ENCODE measurements around the gene MAFB.
A peak's percentile ranks its signal among the peaks of the same experiment; 100 is the strongest.

Gene MAFB

DNA sequence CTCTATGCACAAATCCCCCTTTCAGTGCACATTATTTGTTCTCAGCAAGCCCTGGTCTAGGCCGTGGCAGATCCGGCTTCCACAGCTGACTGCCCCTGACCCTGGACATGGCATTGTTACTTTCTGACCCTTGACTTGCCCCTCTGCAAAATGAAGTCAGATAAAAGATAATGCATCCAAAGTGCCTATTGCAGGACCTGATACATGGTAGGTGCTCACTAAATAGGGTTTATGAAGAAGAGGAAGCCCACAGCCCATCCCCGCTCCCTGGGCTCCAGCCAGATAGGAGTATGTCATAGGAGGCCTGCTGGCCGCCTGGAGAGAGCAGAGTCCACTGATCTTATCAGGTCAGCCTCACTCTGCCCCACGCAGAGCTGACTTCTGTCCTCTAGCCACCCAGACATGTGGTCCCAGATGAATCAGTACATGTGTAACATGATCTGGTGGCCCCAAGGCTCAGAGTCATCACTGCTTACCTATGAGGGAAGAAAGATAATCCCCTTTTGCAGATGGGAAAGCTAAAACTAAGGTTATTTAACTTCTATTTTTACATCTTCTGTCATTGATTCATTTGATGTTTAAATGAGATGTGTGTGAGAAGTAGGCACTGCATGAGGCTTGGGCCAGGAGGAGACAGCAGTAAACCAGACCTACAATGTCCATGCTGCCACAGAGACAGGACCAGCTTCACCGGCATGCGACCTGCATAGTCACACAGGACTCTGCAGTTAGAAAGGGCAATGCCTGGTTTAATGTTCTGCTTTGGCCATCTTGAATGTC, 20.4 kb downstream of the MAFB start:
- peak; percentile 48 for DNase-seq
- TF ChIP-seq, protein P1, sequence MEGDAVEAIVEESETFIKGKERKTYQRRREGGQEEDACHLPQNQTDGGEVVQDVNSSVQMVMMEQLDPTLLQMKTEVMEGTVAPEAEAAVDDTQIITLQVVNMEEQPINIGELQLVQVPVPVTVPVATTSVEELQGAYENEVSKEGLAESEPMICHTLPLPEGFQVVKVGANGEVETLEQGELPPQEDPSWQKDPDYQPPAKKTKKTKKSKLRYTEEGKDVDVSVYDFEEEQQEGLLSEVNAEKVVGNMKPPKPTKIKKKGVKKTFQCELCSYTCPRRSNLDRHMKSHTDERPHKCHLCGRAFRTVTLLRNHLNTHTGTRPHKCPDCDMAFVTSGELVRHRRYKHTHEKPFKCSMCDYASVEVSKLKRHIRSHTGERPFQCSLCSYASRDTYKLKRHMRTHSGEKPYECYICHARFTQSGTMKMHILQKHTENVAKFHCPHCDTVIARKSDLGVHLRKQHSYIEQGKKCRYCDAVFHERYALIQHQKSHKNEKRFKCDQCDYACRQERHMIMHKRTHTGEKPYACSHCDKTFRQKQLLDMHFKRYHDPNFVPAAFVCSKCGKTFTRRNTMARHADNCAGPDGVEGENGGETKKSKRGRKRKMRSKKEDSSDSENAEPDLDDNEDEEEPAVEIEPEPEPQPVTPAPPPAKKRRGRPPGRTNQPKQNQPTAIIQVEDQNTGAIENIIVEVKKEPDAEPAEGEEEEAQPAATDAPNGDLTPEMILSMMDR (IDR thresholded peaks at IDR 0.05; ENCODE audit: low read depth, low read length): no peak
- Histone ChIP-seq H3K36me3 (no peaks in the 10 kb centered on the region), H3K4me1 (no peaks in the 10 kb centered on the region), H3K4me3 (ENCODE audit: low read depth, low read length) (no peak overlapping the region), H3K9me3 (no peaks in the 10 kb centered on the region), H3K27me3 (no peaks in the 10 kb centered on the region)

DNA sequence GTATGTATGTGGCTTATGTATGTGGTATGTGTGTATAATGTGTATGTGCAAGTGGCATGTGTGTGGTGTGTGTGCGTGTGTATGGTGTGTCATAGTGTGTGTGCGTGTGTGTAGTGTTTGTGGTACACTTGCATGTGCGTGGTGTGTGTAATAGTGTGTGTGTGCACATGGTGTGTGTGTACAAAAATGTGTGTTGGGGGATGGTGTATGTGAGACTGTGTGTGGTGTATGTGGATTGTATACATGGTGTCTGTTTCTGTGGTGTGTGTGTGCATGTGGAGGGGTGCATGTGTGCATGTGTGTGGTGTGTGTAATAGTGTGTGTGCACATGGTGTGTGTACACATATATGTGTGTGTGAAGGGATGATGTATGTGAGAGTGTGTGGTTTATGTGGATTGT, 21.5 kb downstream of the MAFB start:
- Histone ChIP-seq H3K9me3 (no peaks in the 10 kb centered on the region), H3K4me3 (ENCODE audit: low read depth, low read length) (no peak overlapping the region), H3K27me3 (no peaks in the 10 kb centered on the region), H3K4me1 (no peaks in the 10 kb centered on the region), H3K36me3 (no peaks in the 10 kb centered on the region)
- no peak for DNase-seq
- TF ChIP-seq, protein P1 (IDR thresholded peaks at IDR 0.05; ENCODE audit: low read depth, low read length): no peak

DNA sequence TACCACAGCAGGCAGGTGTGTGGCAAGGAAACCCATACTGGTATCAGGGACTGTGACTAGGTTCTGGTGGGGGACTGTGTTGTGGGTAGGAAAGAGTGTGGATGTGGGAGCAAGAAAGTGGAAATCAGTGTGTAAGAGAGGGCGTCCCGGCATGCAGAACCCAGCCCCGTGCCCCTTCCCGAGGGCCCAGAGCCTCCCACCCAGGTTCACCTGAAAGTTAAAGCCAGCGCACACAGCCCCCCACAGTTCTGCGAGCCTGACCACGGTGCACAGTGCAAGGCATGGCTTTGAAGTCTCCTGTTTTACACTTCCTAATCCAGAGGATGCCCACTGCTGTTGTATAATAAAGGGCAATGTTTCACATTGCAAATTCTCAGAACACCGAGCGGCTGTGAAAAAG, 22.7 kb downstream of the MAFB start:
- Histone ChIP-seq H3K4me3 (ENCODE audit: low read depth, low read length) (no peak overlapping the region), H3K4me1 (no peaks in the 10 kb centered on the region), H3K9me3 (no peaks in the 10 kb centered on the region), H3K27me3 (no peaks in the 10 kb centered on the region), H3K36me3 (no peaks in the 10 kb centered on the region)
- no peak for DNase-seq
- TF ChIP-seq, protein P1 (IDR thresholded peaks at IDR 0.05; ENCODE audit: low read depth, low read length): no peak

DNA sequence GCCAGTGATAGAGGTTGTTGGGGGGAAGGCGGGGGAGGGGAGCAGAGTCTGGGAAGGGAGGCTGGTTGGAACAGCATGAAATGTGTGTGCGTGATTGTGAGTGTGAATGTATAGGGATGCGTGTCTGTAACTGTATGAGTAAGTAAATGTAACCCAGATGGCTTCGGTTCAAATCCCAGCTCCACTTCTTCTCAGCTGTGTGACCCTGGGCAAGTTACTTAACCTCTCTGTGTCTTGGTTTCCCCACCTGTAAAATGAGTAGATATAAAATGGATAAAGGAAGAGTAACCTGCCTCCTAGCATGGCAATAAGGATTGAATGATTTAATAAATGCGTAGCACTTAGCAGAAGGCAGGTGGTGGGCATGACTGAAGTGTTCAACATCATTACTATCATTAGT, 24.1 kb downstream of the MAFB start:
- TF ChIP-seq, protein P1 (IDR thresholded peaks at IDR 0.05; ENCODE audit: low read depth, low read length): no peak
- DNase-seq: no peak
- Histone ChIP-seq H3K4me3 (ENCODE audit: low read depth, low read length) (no peak overlapping the region), H3K4me1 (no peaks in the 10 kb centered on the region), H3K27me3 (no peaks in the 10 kb centered on the region), H3K36me3 (no peaks in the 10 kb centered on the region), H3K9me3 (no peaks in the 10 kb centered on the region)

DNA sequence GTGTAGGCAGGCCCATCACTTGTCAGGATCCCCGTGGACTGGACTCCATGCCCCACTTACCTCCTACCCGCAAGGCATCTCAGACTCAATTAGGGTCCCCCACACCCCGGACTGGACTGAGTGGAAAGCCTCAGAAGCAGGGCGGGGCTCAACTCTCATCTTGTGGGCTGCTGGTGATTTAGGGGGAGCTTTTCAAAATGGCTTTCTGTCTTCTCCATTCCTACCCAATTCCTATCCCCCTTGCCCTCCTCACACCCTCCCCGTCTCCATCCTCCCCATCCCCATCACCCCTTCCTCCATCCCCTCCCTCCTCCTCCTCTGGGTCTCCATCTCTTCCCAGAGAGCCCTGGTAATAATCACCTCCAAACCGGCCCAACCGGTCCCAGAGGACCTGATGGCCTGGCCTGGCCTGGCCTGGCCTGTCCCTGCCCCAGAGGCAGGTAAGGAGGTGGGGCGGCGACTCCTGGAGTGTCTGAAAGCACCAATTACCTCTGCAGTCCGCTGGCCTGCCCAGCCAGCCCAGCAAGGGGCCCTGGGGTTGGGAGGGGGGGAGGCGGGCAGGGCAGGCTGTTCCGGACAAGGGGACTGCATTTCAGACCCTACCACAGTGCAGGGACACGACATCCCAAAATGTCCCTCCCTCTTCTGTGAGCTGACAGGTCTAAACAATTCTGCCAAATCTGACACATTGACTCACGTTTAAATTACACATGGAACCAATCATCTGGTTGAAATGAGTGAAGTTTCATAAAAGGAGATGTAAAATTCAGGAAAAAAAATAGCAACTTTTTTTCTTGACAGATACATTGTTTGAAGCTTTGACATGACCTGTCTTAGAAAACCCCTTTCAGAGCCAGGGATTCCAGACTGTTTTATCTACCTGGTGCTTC, 24.8 kb downstream of the MAFB start:
- H3K4me1 ChIP-seq: no peaks in the 10 kb centered on the region
- no peak overlapping the region for H3K4me3 ChIP-seq (ENCODE audit: low read depth, low read length)
- TF ChIP-seq, protein P1 (IDR thresholded peaks at IDR 0.05; ENCODE audit: low read depth, low read length): no peak
- H3K9me3 ChIP-seq: no peaks in the 10 kb centered on the region
- no peaks in the 10 kb centered on the region for H3K27me3 ChIP-seq
- no peaks in the 10 kb centered on the region for H3K36me3 ChIP-seq
- DNase-seq: no peak

Measured in BE2C (cell line).